ENCODE results near the gene SP140L.
A peak's percentile ranks its signal among the peaks of the same experiment; 100 is the strongest.
"Not testable (repeated sequence)": the region's sequence is repeated elsewhere in the genome, so short reads cannot be mapped to it uniquely, and the experiment has no call there.

Gene SP140L

GRCh38 chr2:230326453-230327417, at the start of gene SP140L:
TSS of gene SP140L (plus strand) at chr2:230327193. CDS start at chr2:230327270, 77 bp downstream.
- DNase-seq, result peak; percentile 74

- no peak for DNase-seq
These were observed 44.1 kb upstream of the SP140L start for GRCh38 chr2:230282936-230283335.

GRCh38 chr2:230286048-230286447, 40.9 kb upstream of the SP140L start:
- no peak for DNase-seq

- DNase-seq, result not testable (repeated sequence)
These were observed 37.7 kb upstream of the SP140L start for GRCh38 chr2:230289311-230289710.

GRCh38 chr2:230295192-230295591, 31.8 kb upstream of the SP140L start:
- DNase-seq, result no peak

GRCh38 chr2:230296917-230297316, 30.1 kb upstream of the SP140L start:
- DNase-seq, result no peak

GRCh38 chr2:230299618-230300017, 27.4 kb upstream of the SP140L start:
- no peak for DNase-seq

- no peak for DNase-seq
These were observed 21.3 kb upstream of the SP140L start for GRCh38 chr2:230305416-230306275.

GRCh38 chr2:230306474-230306873, 20.5 kb upstream of the SP140L start:
- no peak for DNase-seq

- DNase-seq, result no peak
These were observed 19.5 kb upstream of the SP140L start for GRCh38 chr2:230307485-230307884.

GRCh38 chr2:230308402-230309000, 18.5 kb upstream of the SP140L start:
- DNase-seq, result no peak

- DNase-seq, result not testable (repeated sequence)
These were observed 16.2 kb upstream of the SP140L start for GRCh38 chr2:230310792-230311191.

GRCh38 chr2:230311634-230312033, 15.4 kb upstream of the SP140L start:
- DNase-seq, result not testable (repeated sequence)

- DNase-seq, result no peak
These were observed 14.4 kb upstream of the SP140L start for GRCh38 chr2:230312638-230313037.

- DNase-seq, result no peak
These were observed 9.6 kb upstream of the SP140L start for GRCh38 chr2:230317366-230317765.

- no peak for DNase-seq
These were observed 8.5 kb upstream of the SP140L start for GRCh38 chr2:230318190-230319121.

GRCh38 chr2:230319211-230319862, 7.7 kb upstream of the SP140L start:
- DNase-seq, result peak; percentile 63

- no peak for DNase-seq
These were observed 6.0 kb upstream of the SP140L start for GRCh38 chr2:230321031-230321430.

GRCh38 chr2:230322561-230323384, 4.2 kb upstream of the SP140L start:
- no peak for DNase-seq

GRCh38 chr2:230323385-230324106, 3.4 kb upstream of the SP140L start:
- DNase-seq, result no peak
